Stimulated activated naive CD8-positive, alpha-beta T cell treated with anti-CD3 and anti-CD28 coated beads, Interleukin-15, Interleukin-2, amounts not matched to agents 100 ng/mL and 50 ng/mL, for 24 hours (primary cell): ENCODE results near the gene MOCS2.

Source experiments
- H3K27ac Mint-ChIP-seq: one replicate; pipeline ENCODE4 v1.8.0; 2021; ENCODE audit warnings: mild to moderate bottlenecking, mixed read lengths
- H3K27me3 Mint-ChIP-seq: one replicate; pipeline ENCODE4 v1.8.0; 2021; ENCODE audit warnings: mixed read lengths
- H3K36me3 Mint-ChIP-seq: one replicate; pipeline ENCODE4 v1.8.0; 2021; ENCODE audit warnings: low read depth, mixed read lengths
- H3K4me1 Mint-ChIP-seq: one replicate; pipeline ENCODE4 v1.8.0; 2021; ENCODE audit warnings: low read depth, mixed read lengths
- H3K4me3 Mint-ChIP-seq: one replicate; pipeline ENCODE4 v1.8.0; 2021; ENCODE audit warnings: mild to moderate bottlenecking, mixed read lengths
- H3K9me3 Mint-ChIP-seq: one replicate; pipeline ENCODE4 v1.8.0; 2021; ENCODE audit warnings: mixed read lengths

Gene MOCS2

DNA sequence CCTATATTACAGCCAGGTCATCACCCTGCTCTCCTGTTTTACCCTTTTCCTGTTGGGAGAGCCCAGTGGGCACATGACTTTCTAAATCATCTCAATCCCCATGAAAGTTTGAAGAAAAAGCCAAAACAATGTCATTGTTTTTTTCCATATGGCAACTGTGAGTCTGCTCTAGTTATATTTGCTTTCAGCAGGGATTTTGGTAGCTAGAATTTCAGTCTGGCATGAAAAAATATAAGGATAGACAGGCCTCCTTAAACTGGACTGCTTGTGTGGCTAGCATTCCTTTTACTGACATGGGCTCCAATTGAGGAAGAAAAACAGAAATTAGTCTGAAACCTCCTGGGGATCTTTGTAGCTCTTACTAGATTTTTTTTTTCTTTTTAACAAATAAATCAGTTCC lies 25.6 kb downstream of the MOCS2 start:
- Mint-ChIP-seq H3K27ac (no peak overlapping the region), H3K4me1 (peaks cover 24% of the 10 kb centered on the region), H3K27me3 (peaks cover 18% of the 10 kb centered on the region), H3K4me3 (no peak overlapping the region), H3K36me3 (no peaks in the 10 kb centered on the region), H3K9me3 (no peaks in the 10 kb centered on the region)

DNA sequence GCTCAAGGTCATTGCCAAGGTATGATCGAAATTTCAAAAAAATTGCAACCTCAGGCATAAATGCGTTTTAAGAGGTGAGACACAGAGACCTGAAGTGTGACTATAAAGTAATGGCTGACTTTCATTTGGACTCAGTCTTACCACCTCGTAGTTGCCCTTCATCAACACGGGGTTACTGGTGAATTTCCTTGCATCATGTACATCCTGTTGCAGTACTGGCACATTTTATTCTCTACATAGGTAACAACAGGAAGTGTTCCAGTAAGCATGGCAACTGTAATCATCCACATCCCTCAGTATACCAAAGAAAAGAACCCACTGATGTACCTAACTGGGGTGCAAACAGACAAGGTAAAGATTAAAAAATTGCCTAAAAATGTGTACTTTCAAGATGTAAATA lies 29.3 kb downstream of the MOCS2 start:
- H3K4me3 Mint-ChIP-seq, result no peak overlapping the region
- H3K36me3 Mint-ChIP-seq, result no peaks in the 10 kb centered on the region
- no peak overlapping the region for H3K27ac Mint-ChIP-seq
- H3K4me1 Mint-ChIP-seq, result peaks cover 18% of the 10 kb centered on the region
- H3K27me3 Mint-ChIP-seq, result peaks cover 37% of the 10 kb centered on the region
- H3K9me3 Mint-ChIP-seq, result no peaks in the 10 kb centered on the region

DNA sequence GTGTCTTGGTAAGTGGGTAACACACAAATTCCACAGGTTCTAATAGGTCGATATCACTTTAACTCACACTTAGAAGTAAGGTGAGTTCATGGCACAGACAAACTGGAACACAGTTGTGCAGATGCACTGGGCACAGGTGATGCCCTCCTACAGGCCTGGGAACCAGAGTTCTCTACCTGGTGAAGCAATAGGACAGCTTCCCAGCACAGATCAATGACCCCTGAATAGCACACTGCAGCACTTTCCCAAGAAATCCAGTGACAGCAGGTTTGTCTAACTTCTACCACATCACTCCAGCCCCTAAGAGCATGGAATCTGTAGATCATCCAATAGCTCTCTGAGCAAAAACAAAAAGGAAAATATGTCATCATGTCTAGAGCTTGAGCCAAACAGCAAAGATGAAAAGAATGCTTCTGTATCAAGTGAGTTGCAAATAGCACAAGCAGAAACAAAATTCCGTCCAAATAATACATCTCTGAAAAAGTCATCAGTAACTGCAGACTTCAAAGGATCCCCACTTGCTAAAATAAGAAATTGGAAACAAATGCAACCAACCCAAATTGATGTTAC lies 33.5 kb downstream of the MOCS2 start:
- Mint-ChIP-seq H3K4me1 (peaks cover 11% of the 10 kb centered on the region), H3K36me3 (no peaks in the 10 kb centered on the region), H3K4me3 (no peak overlapping the region), H3K9me3 (no peaks in the 10 kb centered on the region), H3K27me3 (peaks cover 46% of the 10 kb centered on the region), H3K27ac (no peak overlapping the region)

DNA sequence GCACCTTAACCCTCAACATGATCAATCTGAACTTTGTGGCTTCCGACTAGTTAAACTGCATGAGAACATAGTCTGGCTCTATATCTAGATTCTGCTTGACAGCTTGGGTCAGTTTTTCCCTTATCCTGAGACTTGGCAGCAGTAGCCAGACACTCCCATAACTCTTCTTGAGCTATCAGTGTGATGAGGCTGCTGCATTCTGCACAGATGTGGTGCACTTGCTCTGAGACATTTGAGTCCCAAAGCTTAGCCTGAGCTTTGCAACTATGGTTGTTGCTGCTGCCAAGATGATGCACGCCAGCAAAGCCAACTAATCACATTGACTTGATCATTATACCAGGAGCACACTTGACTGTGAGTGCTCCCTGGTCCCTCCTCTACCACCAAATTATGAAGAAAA lies 36.2 kb downstream of the MOCS2 start:
- Mint-ChIP-seq H3K4me1 (peaks cover 19% of the 10 kb centered on the region), H3K27me3 (peaks cover 37% of the 10 kb centered on the region), H3K9me3 (no peaks in the 10 kb centered on the region), H3K4me3 (no peak overlapping the region), H3K36me3 (no peaks in the 10 kb centered on the region), H3K27ac (no peak overlapping the region)

DNA sequence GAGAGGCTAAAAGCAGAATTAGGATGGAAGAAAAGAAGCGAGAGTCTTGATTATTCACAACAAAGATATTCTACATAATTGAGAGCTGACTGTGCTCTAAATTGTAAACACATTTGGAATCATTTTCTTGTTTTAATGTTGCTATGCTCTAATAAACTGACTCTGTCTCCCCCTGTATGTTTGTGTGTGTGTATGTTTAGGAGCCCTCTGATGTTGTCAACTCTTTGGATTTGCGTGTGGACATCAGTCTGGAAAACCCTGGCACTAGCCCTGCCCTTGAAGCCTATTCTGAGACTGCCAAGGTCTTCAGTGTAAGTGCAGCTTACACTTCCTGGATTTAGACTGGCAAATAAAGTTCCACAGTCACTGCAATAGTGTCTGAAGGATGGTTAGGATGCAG lies 37.8 kb downstream of the MOCS2 start:
- no peak overlapping the region for H3K27ac Mint-ChIP-seq
- H3K4me1 Mint-ChIP-seq, result peaks cover 26% of the 10 kb centered on the region
- peaks cover 25% of the 10 kb centered on the region for H3K27me3 Mint-ChIP-seq
- no peaks in the 10 kb centered on the region for H3K36me3 Mint-ChIP-seq
- H3K4me3 Mint-ChIP-seq, result no peak overlapping the region
- H3K9me3 Mint-ChIP-seq, result no peaks in the 10 kb centered on the region

DNA sequence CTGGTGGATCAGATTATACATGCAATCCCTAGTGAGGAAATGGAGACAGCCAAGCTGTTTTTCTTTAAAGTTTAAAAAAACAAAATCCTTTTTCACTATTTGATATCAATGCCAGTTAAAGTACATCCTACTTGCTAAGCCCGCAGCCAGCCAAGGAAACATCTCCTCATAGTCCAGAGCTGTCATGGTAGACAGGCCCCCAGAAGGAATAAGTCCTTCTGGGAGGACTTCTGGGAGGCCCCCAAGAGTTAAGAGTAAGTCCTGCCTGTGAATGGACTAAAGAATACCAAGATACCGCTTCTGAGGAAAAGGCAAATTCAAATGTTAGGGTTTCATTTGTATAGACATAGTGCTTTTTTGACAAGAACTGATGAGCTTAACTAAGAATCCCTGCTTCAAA lies 38.3 kb downstream of the MOCS2 start:
- Mint-ChIP-seq H3K4me3 (no peak overlapping the region), H3K9me3 (no peaks in the 10 kb centered on the region), H3K27ac (no peak overlapping the region), H3K27me3 (peaks cover 25% of the 10 kb centered on the region), H3K4me1 (peaks cover 26% of the 10 kb centered on the region), H3K36me3 (no peaks in the 10 kb centered on the region)

DNA sequence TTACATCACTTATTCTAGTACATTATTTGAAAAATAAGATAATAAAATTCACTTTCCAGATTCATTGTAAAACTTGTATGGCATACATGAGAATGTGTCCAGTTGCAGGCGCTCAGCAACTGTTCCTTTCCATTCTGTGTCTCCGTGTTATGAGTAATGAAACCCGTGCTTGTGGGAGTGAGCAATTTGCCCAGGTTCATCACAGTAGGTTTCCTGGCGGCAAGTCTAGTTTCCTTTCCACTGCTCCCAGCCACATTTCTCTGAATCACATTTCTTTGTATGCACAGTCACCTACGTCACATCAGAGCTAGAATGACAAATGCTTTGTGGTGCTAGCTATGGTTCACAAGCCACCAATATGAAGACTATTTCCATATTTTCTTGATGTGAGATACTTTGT lies 39.9 kb downstream of the MOCS2 start:
- no peaks in the 10 kb centered on the region for H3K36me3 Mint-ChIP-seq

DNA sequence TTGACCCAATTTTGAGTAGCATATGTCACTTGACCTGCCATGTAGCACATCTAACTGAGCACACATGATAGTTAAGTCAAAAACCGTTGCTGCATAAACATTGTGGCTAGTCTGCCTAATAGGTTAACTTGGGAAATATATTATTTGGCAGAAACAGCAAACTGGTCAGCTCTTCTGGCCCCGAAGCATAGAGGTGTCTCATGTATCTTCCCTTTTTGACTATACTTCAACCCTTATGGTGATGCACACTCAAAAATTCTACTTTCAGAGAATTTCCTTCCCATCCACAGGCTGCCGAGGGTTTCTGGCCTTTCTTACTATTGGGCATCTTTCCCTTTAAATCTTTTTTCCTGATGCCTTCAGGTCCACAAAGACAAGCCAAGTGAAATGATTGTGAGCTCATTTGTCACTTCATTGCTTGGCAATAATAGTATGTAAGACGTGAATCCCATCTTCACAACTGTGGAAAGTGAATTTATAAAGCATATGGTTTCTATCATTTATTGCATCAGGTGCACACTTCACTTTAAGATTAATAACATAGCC lies 41.2 kb downstream of the MOCS2 start:
- Mint-ChIP-seq H3K9me3 (no peaks in the 10 kb centered on the region), H3K4me3 (no peak overlapping the region), H3K36me3 (no peaks in the 10 kb centered on the region), H3K4me1 (peaks cover 26% of the 10 kb centered on the region), H3K27me3 (peaks cover 14% of the 10 kb centered on the region), H3K27ac (no peak overlapping the region)

More for the DNA sequence above, 39.9 kb downstream of the MOCS2 start:
- H3K9me3 Mint-ChIP-seq, result no peaks in the 10 kb centered on the region
- peaks cover 26% of the 10 kb centered on the region for H3K4me1 Mint-ChIP-seq
- peak overlapping the region; percentile 65 for H3K4me3 Mint-ChIP-seq
- H3K27ac Mint-ChIP-seq, result peak overlapping the region; percentile 91
- H3K27me3 Mint-ChIP-seq, result peaks cover 16% of the 10 kb centered on the region

DNA sequence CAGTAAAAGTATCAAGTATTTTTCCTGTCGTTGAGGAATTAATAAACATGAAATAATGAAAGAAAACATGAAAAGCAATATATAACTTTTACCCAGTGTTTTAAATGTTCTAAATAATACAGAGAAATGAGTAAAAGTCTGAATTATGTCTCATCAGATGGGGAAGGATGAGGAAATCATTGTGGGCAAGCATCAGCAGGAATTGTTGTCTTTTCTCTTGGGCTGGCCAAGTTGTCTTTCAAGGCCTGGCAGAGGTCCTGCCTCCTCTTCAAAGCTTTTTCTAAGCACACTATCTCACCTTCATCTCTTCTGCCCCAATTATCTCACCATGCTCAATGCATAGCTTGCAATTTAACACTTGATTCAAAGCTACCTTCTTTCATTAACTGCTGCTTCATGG lies 41.9 kb downstream of the MOCS2 start:
- Mint-ChIP-seq H3K4me1 (peaks cover 26% of the 10 kb centered on the region), H3K9me3 (no peaks in the 10 kb centered on the region)

DNA sequence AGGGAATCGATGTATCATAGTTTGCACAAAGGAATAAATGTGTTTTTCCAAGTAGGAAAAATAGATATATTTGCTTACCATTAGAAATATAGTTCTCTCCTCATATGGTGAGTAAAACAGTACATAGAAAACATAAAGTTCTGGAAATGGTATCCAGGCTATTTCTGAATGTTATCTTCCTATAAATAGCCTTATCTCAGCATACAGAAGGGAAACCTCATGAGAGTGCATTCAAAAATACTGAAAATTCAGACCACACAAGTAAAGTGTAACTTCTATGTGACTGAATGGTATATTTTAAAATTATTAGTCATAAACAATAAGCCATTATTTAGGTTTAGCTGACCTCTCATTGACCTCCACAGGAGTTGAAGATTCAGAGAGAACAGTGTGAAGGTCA lies 43.5 kb downstream of the MOCS2 start:
- no peak overlapping the region for H3K27ac Mint-ChIP-seq
- no peaks in the 10 kb centered on the region for H3K36me3 Mint-ChIP-seq
- H3K4me1 Mint-ChIP-seq, result peaks cover 24% of the 10 kb centered on the region
- H3K9me3 Mint-ChIP-seq, result no peaks in the 10 kb centered on the region
- no peak overlapping the region for H3K4me3 Mint-ChIP-seq
- H3K27me3 Mint-ChIP-seq, result peaks cover 13% of the 10 kb centered on the region

More for the DNA sequence above, 41.9 kb downstream of the MOCS2 start:
- H3K27ac Mint-ChIP-seq, result no peak overlapping the region
- peaks cover 10% of the 10 kb centered on the region for H3K27me3 Mint-ChIP-seq
- H3K4me3 Mint-ChIP-seq, result no peak overlapping the region
- H3K36me3 Mint-ChIP-seq, result no peaks in the 10 kb centered on the region

DNA sequence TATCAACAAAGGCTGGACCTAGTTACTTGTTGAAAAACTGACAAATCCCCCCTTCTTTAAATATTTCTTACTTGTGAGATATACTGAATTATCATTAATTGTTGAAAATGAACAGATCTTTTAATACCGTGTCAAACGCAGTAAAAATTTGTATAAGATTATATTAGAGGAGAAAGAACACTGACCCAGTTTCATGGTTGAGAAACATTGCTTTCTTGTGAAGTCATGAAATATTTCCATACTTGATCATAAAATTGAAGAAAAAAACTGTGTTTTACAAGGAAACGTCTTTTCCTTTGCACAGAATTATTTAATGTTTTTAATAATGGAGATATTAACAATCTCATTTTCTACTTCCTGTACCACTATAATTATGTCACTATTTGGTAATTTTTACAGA lies 45.8 kb downstream of the MOCS2 start:
- Mint-ChIP-seq H3K9me3 (no peaks in the 10 kb centered on the region), H3K27ac (no peak overlapping the region), H3K27me3 (peaks cover 26% of the 10 kb centered on the region), H3K4me1 (peaks cover 7% of the 10 kb centered on the region), H3K36me3 (no peaks in the 10 kb centered on the region), H3K4me3 (no peak overlapping the region)

DNA sequence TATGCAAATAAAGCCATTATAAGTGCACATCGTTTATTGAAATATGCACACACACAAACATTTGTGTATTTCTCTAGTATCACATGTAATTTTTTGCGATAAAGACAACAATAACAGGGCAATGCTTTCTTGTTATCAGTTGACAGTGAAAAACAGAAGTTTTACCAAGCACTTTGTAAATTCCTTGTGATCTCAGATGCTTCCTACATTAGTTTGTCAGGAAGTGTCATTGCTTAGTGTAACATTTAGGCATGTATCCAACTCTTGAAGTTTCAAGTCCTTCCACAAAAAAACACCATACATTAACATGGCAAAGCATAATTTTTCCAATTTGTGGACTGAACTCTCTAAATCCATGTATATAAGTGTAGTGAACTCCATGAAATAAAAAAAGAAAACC lies 46.4 kb downstream of the MOCS2 start:
- no peak overlapping the region for H3K27ac Mint-ChIP-seq
- peaks cover 32% of the 10 kb centered on the region for H3K27me3 Mint-ChIP-seq
- peaks cover 7% of the 10 kb centered on the region for H3K4me1 Mint-ChIP-seq
- H3K9me3 Mint-ChIP-seq, result no peaks in the 10 kb centered on the region
- no peak overlapping the region for H3K4me3 Mint-ChIP-seq
- no peaks in the 10 kb centered on the region for H3K36me3 Mint-ChIP-seq

DNA sequence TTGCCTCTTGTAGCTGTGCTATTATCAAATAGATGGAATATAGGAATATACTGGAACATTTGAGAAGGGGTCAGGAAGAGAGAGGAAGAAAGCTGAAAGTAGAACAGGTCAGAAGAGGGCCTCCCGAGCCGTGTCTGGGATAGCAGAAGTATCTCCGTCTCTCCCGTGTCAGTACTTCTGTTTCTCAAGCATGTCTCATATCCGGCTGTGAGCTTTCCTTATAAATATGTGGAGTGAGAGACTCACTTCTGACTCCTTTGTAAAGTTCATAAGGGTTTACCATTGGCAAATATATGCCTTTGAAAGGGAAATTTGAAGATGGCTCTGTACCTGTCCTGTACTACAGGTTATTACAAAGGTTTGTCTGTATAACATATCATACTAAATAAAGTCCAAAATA lies 50.3 kb downstream of the MOCS2 start:
- no peaks in the 10 kb centered on the region for H3K4me1 Mint-ChIP-seq

DNA sequence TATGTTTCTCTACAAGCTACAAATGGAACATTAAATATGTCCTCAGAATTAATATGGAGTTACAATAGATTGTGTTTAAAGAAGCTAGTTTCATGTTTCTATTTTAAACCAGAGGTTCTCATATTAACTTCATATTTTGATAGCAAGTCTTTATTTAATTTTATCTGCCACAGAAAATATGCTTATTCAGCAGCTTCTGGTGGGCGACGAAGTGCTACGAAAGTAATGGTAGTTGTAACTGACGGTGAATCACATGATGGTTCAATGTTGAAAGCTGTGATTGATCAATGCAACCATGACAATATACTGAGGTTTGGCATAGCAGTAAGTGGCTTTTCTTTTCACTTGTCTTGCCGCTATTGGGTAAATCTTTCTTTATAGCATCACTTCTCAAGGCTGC lies 54.2 kb downstream of the MOCS2 start:
- Mint-ChIP-seq H3K27me3 (peaks cover 31% of the 10 kb centered on the region), H3K4me3 (no peak overlapping the region), H3K9me3 (no peaks in the 10 kb centered on the region), H3K27ac (no peak overlapping the region), H3K4me1 (no peaks in the 10 kb centered on the region), H3K36me3 (no peaks in the 10 kb centered on the region)

More for the DNA sequence above, 50.3 kb downstream of the MOCS2 start:
- H3K36me3 Mint-ChIP-seq, result no peaks in the 10 kb centered on the region
- no peak overlapping the region for H3K4me3 Mint-ChIP-seq
- no peak overlapping the region for H3K27ac Mint-ChIP-seq
- H3K27me3 Mint-ChIP-seq, result peaks cover 43% of the 10 kb centered on the region
- H3K9me3 Mint-ChIP-seq, result no peaks in the 10 kb centered on the region

DNA sequence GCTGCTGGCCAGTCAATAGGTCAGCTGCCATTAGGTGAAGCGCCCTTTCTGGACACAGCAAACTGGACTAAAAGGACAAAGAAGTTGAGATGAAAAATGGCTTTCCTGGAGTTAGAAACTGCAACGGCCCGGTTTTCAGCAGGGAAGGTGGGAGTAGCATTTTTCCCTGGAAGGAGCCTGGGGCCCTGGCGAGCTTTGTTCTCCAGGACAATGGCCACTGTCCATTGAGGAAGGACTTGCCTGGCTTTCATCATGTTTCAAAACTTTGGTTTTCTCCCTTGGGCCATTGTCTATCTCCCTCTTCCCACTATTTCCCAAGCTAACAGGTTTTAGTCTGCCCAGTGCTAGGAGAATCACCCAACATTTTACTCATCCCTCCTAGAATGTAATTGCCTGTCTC lies 56.2 kb downstream of the MOCS2 start:
- peaks cover 16% of the 10 kb centered on the region for H3K27me3 Mint-ChIP-seq
- H3K4me3 Mint-ChIP-seq, result no peak overlapping the region
- H3K36me3 Mint-ChIP-seq, result no peaks in the 10 kb centered on the region
- H3K27ac Mint-ChIP-seq, result no peak overlapping the region
- H3K9me3 Mint-ChIP-seq, result no peaks in the 10 kb centered on the region
- H3K4me1 Mint-ChIP-seq, result no peaks in the 10 kb centered on the region

DNA sequence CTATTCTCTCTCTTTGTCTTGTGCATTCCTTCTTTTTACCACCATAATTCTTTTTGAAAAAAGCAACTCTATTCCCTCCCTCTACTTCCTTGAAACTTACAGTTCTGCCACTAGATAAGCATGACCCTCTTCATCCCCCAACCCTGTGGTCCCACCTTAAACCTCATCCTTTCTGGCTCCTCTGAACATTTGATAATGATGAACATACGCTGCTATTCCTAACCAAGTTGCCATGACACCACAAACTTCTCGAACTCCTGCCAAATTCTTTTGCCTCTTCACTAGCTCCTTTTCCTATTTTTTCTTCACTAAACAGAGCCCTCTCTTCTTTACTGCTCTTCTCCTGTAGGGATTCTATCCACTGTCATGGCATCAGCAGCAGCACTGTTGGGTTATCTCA lies 57.1 kb downstream of the MOCS2 start:
- Mint-ChIP-seq H3K36me3 (no peaks in the 10 kb centered on the region), H3K4me1 (peaks cover 5% of the 10 kb centered on the region), H3K4me3 (no peak overlapping the region), H3K27ac (no peak overlapping the region), H3K27me3 (peaks cover 12% of the 10 kb centered on the region), H3K9me3 (no peaks in the 10 kb centered on the region)
